Muscle layer of duodenum (tissue), 2 donors: ENCODE measurements around the gene ANKRD34B.

Source experiments
- H3K27ac ChIP-seq: one replicate; pipeline ENCODE4 v1.7.0; 2013; ENCODE audit warnings: mild to moderate bottlenecking, low read length
- H3K27me3 ChIP-seq: one replicate; pipeline ENCODE4 v1.7.0; 2013; ENCODE audit warnings: low read depth, mild to moderate bottlenecking, control low read depth, low read length
- H3K36me3 ChIP-seq, 2 donors: one replicate each; pipeline ENCODE4 v1.7.0; 2013; ENCODE audit warnings: low read length in 2 of 2, control low read depth in 1 of 2, mild to moderate bottlenecking in 1 of 2; ENCODE audit not compliant: insufficient read depth in 2 of 2, control insufficient read depth in 1 of 2
- H3K4me1 ChIP-seq, 2 donors: one replicate each; pipeline ENCODE4 v1.7.0; 2013; ENCODE audit warnings: low read length in 2 of 2, mild to moderate bottlenecking in 2 of 2, control low read depth in 1 of 2, moderate library complexity in 1 of 2; ENCODE audit not compliant: insufficient read depth in 2 of 2, control insufficient read depth in 1 of 2
- H3K4me3 ChIP-seq, 2 donors: one replicate each; pipeline ENCODE4 v1.7.0; 2013; ENCODE audit warnings: low read length in 2 of 2, low read depth in 1 of 2, mild to moderate bottlenecking in 1 of 2
- H3K9me3 ChIP-seq, 2 donors: one replicate each; pipeline ENCODE4 v1.7.0; 2013; ENCODE audit warnings: low read length in 2 of 2, control low read depth in 1 of 2, mild to moderate bottlenecking in 1 of 2; ENCODE audit not compliant: control insufficient read depth in 1 of 2
- donor health status: healthy.

The ANKRD34B gene

GRCh38 chr5:80508844-80509243, 61.2 kb downstream of the ANKRD34B start:
- H3K4me1 ChIP-seq = no peaks in the 10 kb centered on the region
- no peaks in the 10 kb centered on the region for H3K9me3 ChIP-seq
- no peak overlapping the region for H3K4me3 ChIP-seq
- no peaks in the 10 kb centered on the region for H3K36me3 ChIP-seq
- no peaks in the 10 kb centered on the region for H3K27me3 ChIP-seq
- H3K27ac ChIP-seq = no peak overlapping the region

DNA sequence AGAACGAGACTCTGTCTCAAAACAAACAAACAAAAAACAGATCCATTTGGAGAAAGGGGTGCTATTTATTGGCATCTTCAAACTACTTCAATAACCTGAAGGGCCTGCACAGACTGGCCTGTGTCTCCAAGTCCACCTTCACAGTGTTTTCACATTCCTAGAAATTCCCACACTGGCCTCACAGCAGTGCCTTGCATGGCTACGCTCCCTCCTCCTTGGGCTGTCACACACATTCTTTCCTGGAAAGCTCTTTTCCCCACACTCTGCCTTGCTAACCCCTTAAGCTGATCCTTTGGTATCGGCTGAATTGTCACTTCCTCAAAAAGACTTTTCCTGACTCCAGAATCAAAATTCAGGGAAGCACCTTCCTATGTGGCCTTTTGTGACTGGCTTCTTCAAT, 62.4 kb downstream of the ANKRD34B start:
- no peaks in the 10 kb centered on the region for H3K4me1 ChIP-seq
- no peak overlapping the region for H3K27ac ChIP-seq
- no peaks in the 10 kb centered on the region for H3K9me3 ChIP-seq
- no peaks in the 10 kb centered on the region for H3K36me3 ChIP-seq
- no peaks in the 10 kb centered on the region for H3K27me3 ChIP-seq
- no peak overlapping the region for H3K4me3 ChIP-seq
